H1 (cell line): ENCODE data around the gene FGF1. TPM values are rescaled to one million over a fixed set of nuclear protein-coding genes. Genes with fewer than 3 reads are reported as not detected.

ENCODE experiments used
- GTF2F1 ChIP-seq: IDR thresholded peaks from 2 replicates; pipeline ENCODE4 v1.6.1; 2012; ENCODE audit warnings: low read depth, low read length, improper control_type of control experiment, borderline replicate concordance
- MAFK ChIP-seq: IDR thresholded peaks from 2 replicates; pipeline ENCODE4 v1.6.1; 2012; ENCODE audit warnings: low read depth, mild to moderate bottlenecking, improper control_type of control experiment, low read length
- RAD21 ChIP-seq, 2 experiments: IDR thresholded peaks in 1 of 2; conservative IDR thresholded peaks in 1 of 2; 2 replicates each; pipeline ENCODE4 v1.6.1; 2011; ENCODE audit warnings: low read depth in 2 of 2, low read length in 2 of 2, improper control_type of control experiment in 1 of 2, inconsistent platforms in 1 of 2, mild to moderate bottlenecking in 1 of 2, moderate library complexity in 1 of 2
- polyA plus RNA-seq, 7 experiments: library from polyadenylated mRNA; depleted of rRNA in 3 of 7; stranded (reverse) in 5 of 7; unstranded in 2 of 7; fragments of >200 nt in 5 of 7; fragments of 200-250 nt in 2 of 7; gene quantifications; 1 replicate in 5 of 7; 2 replicates in 1 of 7; 4 replicates in 1 of 7; pipeline versions ENCODE4 v1.2.1 to v1.2.3, GENCODE V29; 2011 to 2013; ENCODE audit warnings: missing spikeins in 2 of 7, mixed read lengths in 2 of 7
- total RNA-seq: library from RNA; stranded (reverse); fragmentation: NEBNext Ultra II Directional; extraction: Animal tissue kit (Norgen Biotek cat#: 25700); gene quantifications from 2 replicates; pipeline ENCODE4 v1.2.1, GENCODE V29; 2021

The FGF1 gene
- total and polyA plus RNA-seq, 2 of the 8 experiments (the other 6 are each of a cell fraction or from before 2014, with no cell fraction given), result 0.30 to 0.50 TPM

DNA sequence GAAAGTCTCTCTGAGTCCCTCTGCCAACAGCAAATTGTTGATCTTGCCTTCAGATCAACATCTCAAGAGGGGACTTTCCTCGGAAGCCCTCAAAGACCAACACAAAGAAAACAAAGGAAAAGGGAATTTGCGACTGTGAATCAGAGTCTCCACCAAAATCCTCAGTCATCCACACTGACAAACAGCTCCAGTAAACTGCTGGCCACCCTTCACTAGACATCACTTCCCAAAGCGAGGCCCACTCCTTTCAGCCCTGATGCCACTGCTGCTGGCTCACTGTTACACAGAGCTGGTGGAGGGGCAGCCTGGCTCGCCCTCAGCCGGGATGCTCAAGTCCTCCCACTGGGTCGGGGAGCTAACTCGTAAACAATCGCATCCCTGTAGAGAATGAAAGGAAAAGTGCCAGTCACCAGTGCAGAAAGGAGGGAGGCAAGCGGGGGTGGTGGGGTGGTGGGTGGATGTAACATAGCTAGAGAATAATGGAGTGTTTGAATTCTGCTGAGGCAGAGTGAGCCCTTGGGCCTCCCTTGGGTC, 1.3 kb downstream of the FGF1 start (continued):
- TF ChIP-seq RAD21 (IDR thresholded peaks at IDR 0.05 in 1 of 2, conservative IDR thresholded peaks at IDR 0.05 in 1 of 2; ENCODE audit: low read depth in 2 of 2, low read length in 2 of 2) (no peak), MAFK (peak; percentile 5; the same call in 1 of the 2 replicates), GTF2F1 (no peak)
